Liver (tissue), 3 donors: ENCODE results near the gene GMCL1.

Experiments
- CTCF ChIP-seq: fragments of 150-350 bp; IDR thresholded peaks from 2 replicates; pipeline ENCODE4 v1.5.1; 2017; ENCODE audit warnings: improper control_type of control experiment, low read depth, low read length; ENCODE audit not compliant: missing input control
- EGR1 ChIP-seq, 2 donors: IDR thresholded peaks; 2 replicates each; pipeline ENCODE4 v1.6.1; 2016 to 2018; ENCODE audit warnings: antibody characterized with exemption in 2 of 2, low read depth in 2 of 2
- GABPA ChIP-seq, 2 donors: IDR thresholded peaks in 1 of 2; conservative IDR thresholded peaks in 1 of 2; 2 replicates each; pipeline ENCODE4 v1.6.1; 2016; ENCODE audit warnings: antibody characterized with exemption in 2 of 2, mild to moderate bottlenecking in 1 of 2, moderate library complexity in 1 of 2
- JUND ChIP-seq, 2 donors: IDR thresholded peaks; 2 replicates each; pipeline ENCODE4 v1.6.1; 2016; ENCODE audit warnings: antibody characterized with exemption in 2 of 2
- RAD21 ChIP-seq, 2 donors: IDR thresholded peaks; 2 replicates each; pipeline ENCODE4 v1.6.1; 2016; ENCODE audit warnings: antibody characterized with exemption in 2 of 2, mild to moderate bottlenecking in 2 of 2
- SP1 ChIP-seq: IDR thresholded peaks from 2 replicates; pipeline ENCODE4 v1.6.1; 2018; ENCODE audit warnings: antibody characterized with exemption, mild to moderate bottlenecking
- ZBTB33 ChIP-seq: IDR thresholded peaks from 2 replicates; pipeline ENCODE4 v1.6.1; 2016; ENCODE audit warnings: antibody characterized with exemption
- TF ChIP-seq, protein P1 (sequence below): IDR thresholded peaks from 2 replicates; pipeline ENCODE4 v1.6.1; 2016; ENCODE audit warnings: antibody characterized with exemption, mild to moderate bottlenecking
- TF ChIP-seq, protein P2 (sequence below): IDR thresholded peaks from 2 replicates; pipeline ENCODE4 v1.6.1; 2016; ENCODE audit warnings: antibody characterized with exemption
- TF ChIP-seq, protein P3 (sequence below): IDR thresholded peaks from 2 replicates; pipeline ENCODE4 v1.6.1; 2016; ENCODE audit warnings: antibody characterized with exemption
- donor health status: healthy.
- donor health status: healthy.

DNA sequence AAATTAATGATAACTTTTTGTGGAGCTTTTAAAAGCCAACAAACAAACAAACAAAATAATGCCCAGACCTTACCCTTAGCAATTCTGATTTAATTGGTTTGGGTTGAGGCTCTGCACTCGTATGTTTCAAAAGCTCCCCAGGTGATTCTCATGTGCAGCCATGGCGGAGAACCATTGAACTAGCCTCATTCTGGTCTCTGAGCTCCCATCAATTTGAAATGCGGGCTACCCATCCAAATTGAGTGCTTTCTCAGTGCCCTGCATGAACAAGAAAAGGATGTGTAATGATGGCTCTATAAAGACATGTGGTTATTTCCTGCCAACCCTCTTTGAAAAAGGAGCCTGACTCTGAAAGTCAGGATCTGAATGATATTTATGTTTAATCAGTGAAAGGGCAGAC is 93.7 kb downstream of the GMCL1 start:
- TF ChIP-seq, protein P1, sequence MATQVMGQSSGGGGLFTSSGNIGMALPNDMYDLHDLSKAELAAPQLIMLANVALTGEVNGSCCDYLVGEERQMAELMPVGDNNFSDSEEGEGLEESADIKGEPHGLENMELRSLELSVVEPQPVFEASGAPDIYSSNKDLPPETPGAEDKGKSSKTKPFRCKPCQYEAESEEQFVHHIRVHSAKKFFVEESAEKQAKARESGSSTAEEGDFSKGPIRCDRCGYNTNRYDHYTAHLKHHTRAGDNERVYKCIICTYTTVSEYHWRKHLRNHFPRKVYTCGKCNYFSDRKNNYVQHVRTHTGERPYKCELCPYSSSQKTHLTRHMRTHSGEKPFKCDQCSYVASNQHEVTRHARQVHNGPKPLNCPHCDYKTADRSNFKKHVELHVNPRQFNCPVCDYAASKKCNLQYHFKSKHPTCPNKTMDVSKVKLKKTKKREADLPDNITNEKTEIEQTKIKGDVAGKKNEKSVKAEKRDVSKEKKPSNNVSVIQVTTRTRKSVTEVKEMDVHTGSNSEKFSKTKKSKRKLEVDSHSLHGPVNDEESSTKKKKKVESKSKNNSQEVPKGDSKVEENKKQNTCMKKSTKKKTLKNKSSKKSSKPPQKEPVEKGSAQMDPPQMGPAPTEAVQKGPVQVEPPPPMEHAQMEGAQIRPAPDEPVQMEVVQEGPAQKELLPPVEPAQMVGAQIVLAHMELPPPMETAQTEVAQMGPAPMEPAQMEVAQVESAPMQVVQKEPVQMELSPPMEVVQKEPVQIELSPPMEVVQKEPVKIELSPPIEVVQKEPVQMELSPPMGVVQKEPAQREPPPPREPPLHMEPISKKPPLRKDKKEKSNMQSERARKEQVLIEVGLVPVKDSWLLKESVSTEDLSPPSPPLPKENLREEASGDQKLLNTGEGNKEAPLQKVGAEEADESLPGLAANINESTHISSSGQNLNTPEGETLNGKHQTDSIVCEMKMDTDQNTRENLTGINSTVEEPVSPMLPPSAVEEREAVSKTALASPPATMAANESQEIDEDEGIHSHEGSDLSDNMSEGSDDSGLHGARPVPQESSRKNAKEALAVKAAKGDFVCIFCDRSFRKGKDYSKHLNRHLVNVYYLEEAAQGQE = no peak
- TF ChIP-seq SP1 (no peak), GABPA (IDR thresholded peaks at IDR 0.05 in 1 of 2, conservative IDR thresholded peaks at IDR 0.05 in 1 of 2) (no peak), CTCF (no peak), ZBTB33 (no peak), RAD21 (IDR thresholded peaks at IDR 0.05) (no peak), EGR1 (IDR thresholded peaks at IDR 0.05; ENCODE audit: low read depth in 2 of 2) (no peak), JUND (IDR thresholded peaks at IDR 0.05) (no peak)
- TF ChIP-seq, protein P2, sequence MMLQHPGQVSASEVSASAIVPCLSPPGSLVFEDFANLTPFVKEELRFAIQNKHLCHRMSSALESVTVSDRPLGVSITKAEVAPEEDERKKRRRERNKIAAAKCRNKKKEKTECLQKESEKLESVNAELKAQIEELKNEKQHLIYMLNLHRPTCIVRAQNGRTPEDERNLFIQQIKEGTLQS = no peak
- TF ChIP-seq, protein P3, sequence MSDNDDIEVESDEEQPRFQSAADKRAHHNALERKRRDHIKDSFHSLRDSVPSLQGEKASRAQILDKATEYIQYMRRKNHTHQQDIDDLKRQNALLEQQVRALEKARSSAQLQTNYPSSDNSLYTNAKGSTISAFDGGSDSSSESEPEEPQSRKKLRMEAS = no peak
